ENCODE results near the gene PITX1. TPM values are rescaled to one million over a fixed set of nuclear protein-coding genes. Genes with fewer than 3 reads are reported as not detected.
A peak's percentile ranks its signal among the peaks of the same experiment; 100 is the strongest.

Gene PITX1
- total RNA-seq, 1 experiment from 2014 or later, result 31.0 TPM

- Histone ChIP-seq H3K4me2 (ENCODE audit: low read length) (peak overlapping the region; percentile 97), H4K20me1 (ENCODE audit: insufficient read depth) (no peaks in the 10 kb centered on the region), H3K9me3 (ENCODE audit: control insufficient read depth in 1 of 2, insufficient read depth in 1 of 2, low read depth in 1 of 2, low read length in 2 of 2) (no peaks in the 10 kb centered on the region), H3K4me3 (replicated peaks in 1 of 2; ENCODE audit: low read depth in 1 of 2, low read length in 2 of 2) (peak overlapping the region; percentile 92 to 100), H3K9me2 (ENCODE audit: insufficient read depth) (no peaks in the 10 kb centered on the region), H3K9ac (ENCODE audit: low read length) (peak overlapping the region; percentile 97), H3K27me3 (ENCODE audit: insufficient read depth, low read length) (no peaks in the 10 kb centered on the region), H3K79me2 (ENCODE audit: insufficient read depth, low read length) (peaks cover 51% of the 10 kb centered on the region), H2AFZ (ENCODE audit: low read depth, low read length, poor library complexity, severe bottlenecking) (peak overlapping the region; percentile 4), H3K36me3 (ENCODE audit: control insufficient read depth in 1 of 2, insufficient read depth in 2 of 2, low read length in 2 of 2) (peaks cover 0 to 3% of the 10 kb centered on the region in 2 experiments; a peak in 1 of 4 replicates), H3K27ac (ENCODE audit: low read depth, low read length) (peak overlapping the region; percentile 91), H3K4me1 (ENCODE audit: control insufficient read depth in 1 of 2, insufficient read depth in 2 of 2, low read length in 2 of 2) (peaks cover 16 to 36% of the 10 kb centered on the region in 2 experiments)
- 0 out of 2 replicates have a peak, but pooled peaks have one; percentile 3 for TF ChIP-seq SIN3A (IDR thresholded peaks at IDR 0.05; ENCODE audit: low read depth)
- TF ChIP-seq CBX3 (IDR thresholded peaks at IDR 0.05; ENCODE audit: low read depth), result no peak
- peak; percentile 63 for TF ChIP-seq MAX (IDR thresholded peaks at IDR 0.05)
- no peak for TF ChIP-seq POLR2A (IDR thresholded peaks at IDR 0.05; ENCODE audit: borderline replicate concordance, extremely low read depth, insufficient read depth, insufficient read length)
- peak; percentile 46; the same call in 1 of the 2 replicates for TF ChIP-seq ZFX (IDR thresholded peaks at IDR 0.05)
- intact Hi-C loops (cut with micrococcal nuclease), result loop anchor here (2.0 to 5.0 kb wide), 2 partner anchors 108 to 154 kb away; no protein-coding TSS in a partner anchor
- no peak for DNase-seq (ENCODE audit: low read depth, low spot score)
- ChIA-PET RAD21 (ENCODE audit: low non-redundant PET in 1 of 2, low total read pairs in 2 of 2, uncharacterized antibody in 2 of 2, unreplicated experiment in 2 of 2) (interaction anchor here in 1 of 2 experiments (1.1 kb wide), 1 partner anchor 158 kb away, joined by 4 read pairs; no protein-coding TSS in a partner anchor), CTCF (interaction anchor here (1.1 kb wide), 1 partner anchor 128 kb away, joined by 3 read pairs; the partner anchor contains the start of gene PCBD2), POLR2A (no interaction called here)
- BruUV-seq (replicated peaks), result no TSS peak
- ATAC-seq, result peak; percentile 22
These were observed 798 bp downstream of the PITX1 start for GRCh38 chr5:135032999-135033861.

GRCh38 chr5:135032695-135032998 lies 1.4 kb downstream of the PITX1 start:
- Histone ChIP-seq H3K9me3 (ENCODE audit: control insufficient read depth in 1 of 2, insufficient read depth in 1 of 2, low read depth in 1 of 2, low read length in 2 of 2) (no peaks in the 10 kb centered on the region), H3K27me3 (ENCODE audit: insufficient read depth, low read length) (no peaks in the 10 kb centered on the region), H3K79me2 (ENCODE audit: insufficient read depth, low read length) (peaks cover 55% of the 10 kb centered on the region), H3K9ac (ENCODE audit: low read length) (peak overlapping the region; percentile 97), H3K4me3 (replicated peaks in 1 of 2; ENCODE audit: low read depth in 1 of 2, low read length in 2 of 2) (peak overlapping the region; percentile 92 to 100), H3K27ac (ENCODE audit: low read depth, low read length) (peak overlapping the region; percentile 91), H3K36me3 (ENCODE audit: control insufficient read depth in 1 of 2, insufficient read depth in 2 of 2, low read length in 2 of 2) (peaks cover 0 to 3% of the 10 kb centered on the region in 2 experiments; a peak in 1 of 4 replicates), H3K9me2 (ENCODE audit: insufficient read depth) (no peaks in the 10 kb centered on the region), H3K4me1 (ENCODE audit: control insufficient read depth in 1 of 2, insufficient read depth in 2 of 2, low read length in 2 of 2) (peaks cover 16 to 36% of the 10 kb centered on the region in 2 experiments), H2AFZ (ENCODE audit: low read depth, low read length, poor library complexity, severe bottlenecking) (no peak overlapping the region), H4K20me1 (ENCODE audit: insufficient read depth) (no peaks in the 10 kb centered on the region), H3K4me2 (ENCODE audit: low read length) (peak overlapping the region; percentile 97)
- no TSS peak for BruUV-seq (replicated peaks)
- POLR2A ChIA-PET, result no interaction called here
- intact Hi-C loops (cut with micrococcal nuclease), result loop anchor here (2.0 to 5.0 kb wide), 2 partner anchors 108 to 155 kb away; no protein-coding TSS in a partner anchor
- DNase-seq (ENCODE audit: low read depth, low spot score) (no peak), ATAC-seq (no peak)
- CTCF ChIA-PET, result no interaction called here
- RAD21 ChIA-PET (ENCODE audit: low non-redundant PET in 1 of 2, low total read pairs in 2 of 2, uncharacterized antibody in 2 of 2, unreplicated experiment in 2 of 2), result interaction anchor here in 1 of 2 experiments (1.1 kb wide), 1 partner anchor 158 kb away, joined by 4 read pairs; no protein-coding TSS in a partner anchor
- TF ChIP-seq SP1 (IDR thresholded peaks at IDR 0.05; ENCODE audit: low read depth) (no peak), RAD21 (IDR thresholded peaks at IDR 0.05; ENCODE audit: low read depth) (no peak), YY1 (IDR thresholded peaks at IDR 0.05; ENCODE audit: extremely low read depth, insufficient replicate concordance, low read depth, low read length) (no peak), CEBPB (IDR thresholded peaks at IDR 0.05; ENCODE audit: low read depth) (no peak), EZH2 (IDR thresholded peaks at IDR 0.05) (no peak), TCF7L2 (IDR thresholded peaks at IDR 0.05; ENCODE audit: borderline replicate concordance, extremely low read depth, insufficient read depth, insufficient read length) (no peak), ELF1 (IDR thresholded peaks at IDR 0.05; ENCODE audit: borderline replicate concordance, low read depth) (no peak), ZFX (IDR thresholded peaks at IDR 0.05) (no peak), POLR2AphosphoS5 (IDR thresholded peaks at IDR 0.05; ENCODE audit: low read depth, low read length) (no peak), CBX3 (IDR thresholded peaks at IDR 0.05; ENCODE audit: low read depth) (no peak), FOSL1 (IDR thresholded peaks at IDR 0.05; ENCODE audit: low read depth) (no peak), REST (IDR thresholded peaks at IDR 0.05; ENCODE audit: low read depth) (no peak), EGR1 (IDR thresholded peaks at IDR 0.05; ENCODE audit: low read depth) (no peak), SIN3A (IDR thresholded peaks at IDR 0.05; ENCODE audit: low read depth) (no peak), MAX (IDR thresholded peaks at IDR 0.05) (no peak)
